Measurements from ENCODE around the gene PHLPP1. TPM values are rescaled to one million over a fixed set of nuclear protein-coding genes. Genes with fewer than 3 reads are reported as not detected.

Gene PHLPP1
- total and polyA plus RNA-seq, 2 donors = 3.2 to 4.5 TPM

DNA sequence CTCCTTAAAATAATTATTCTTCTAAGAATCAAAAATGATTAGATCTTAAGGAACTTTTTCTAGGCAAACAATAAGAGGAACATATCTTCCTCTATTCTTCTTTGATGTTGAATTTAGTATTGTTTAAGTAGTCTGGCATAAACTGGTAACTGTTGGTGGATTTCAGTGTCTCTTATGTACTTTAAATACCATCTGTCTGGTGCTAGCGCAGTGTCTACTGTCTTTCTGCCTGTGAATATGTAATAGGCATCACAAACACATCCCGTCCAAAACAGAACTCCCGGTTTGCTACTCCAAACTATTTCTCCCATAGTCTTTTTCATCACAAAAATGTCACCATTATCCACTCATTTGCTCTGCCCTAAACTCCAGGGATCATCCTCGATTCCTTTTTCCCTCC lies 281.7 kb downstream of the PHLPP1 start:
- Histone ChIP-seq H3K27me3 (ENCODE audit: control insufficient read depth in 2 of 2, insufficient read depth in 1 of 2, low read length in 1 of 2) (no peaks in the 10 kb centered on the region), H3K4me3 (ENCODE audit: low read length in 2 of 2) (no peak overlapping the region), H3K27ac (ENCODE audit: low read depth in 1 of 2, low read length in 1 of 2) (no peak overlapping the region), H3K4me1 (ENCODE audit: control insufficient read depth in 2 of 2, insufficient read depth in 2 of 2, low read length in 2 of 2) (no peaks in the 10 kb centered on the region), H3K36me3 (ENCODE audit: control insufficient read depth in 2 of 2, insufficient read depth in 2 of 2, low read length in 1 of 2) (no peaks in the 10 kb centered on the region), H3K9me3 (ENCODE audit: control insufficient read depth in 2 of 2, insufficient read depth in 1 of 2, low read length in 1 of 2) (peaks cover 0 to 2% of the 10 kb centered on the region in 2 donors)
- no peak for DNase-seq (ENCODE audit: low read depth in 6 of 9, low spot score in 9 of 9)
- WGBS = 96% methylated on average over 4 of the region's 4 CpGs

DNA sequence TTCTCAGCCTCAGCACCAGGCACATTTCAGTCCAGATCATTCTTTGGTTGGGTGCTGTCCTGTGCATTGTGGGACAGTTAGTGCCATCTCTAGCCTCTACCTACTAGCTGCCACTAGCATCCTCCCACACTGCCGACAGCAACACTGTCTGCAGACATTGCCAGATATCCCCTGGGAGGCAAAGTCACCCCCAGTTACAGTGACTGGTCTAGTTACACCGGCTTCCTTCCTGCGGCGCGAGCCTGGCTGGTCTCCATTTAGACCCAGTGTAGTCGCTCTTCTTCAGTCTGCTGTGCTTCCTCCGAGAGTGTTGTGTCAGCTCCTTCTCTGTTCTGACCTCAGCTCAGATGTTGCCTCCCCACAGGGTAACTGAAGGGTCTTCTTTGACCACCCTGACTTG lies 283.1 kb downstream of the PHLPP1 start:
- Histone ChIP-seq H3K36me3 (ENCODE audit: control insufficient read depth in 2 of 2, insufficient read depth in 2 of 2, low read length in 1 of 2) (no peaks in the 10 kb centered on the region), H3K27ac (ENCODE audit: low read depth in 1 of 2, low read length in 1 of 2) (no peak overlapping the region), H3K4me1 (ENCODE audit: control insufficient read depth in 2 of 2, insufficient read depth in 2 of 2, low read length in 2 of 2) (no peaks in the 10 kb centered on the region), H3K9me3 (ENCODE audit: control insufficient read depth in 2 of 2, insufficient read depth in 1 of 2, low read length in 1 of 2) (no peaks in the 10 kb centered on the region), H3K4me3 (ENCODE audit: low read length in 2 of 2) (no peak overlapping the region), H3K27me3 (ENCODE audit: control insufficient read depth in 2 of 2, insufficient read depth in 1 of 2, low read length in 1 of 2) (no peaks in the 10 kb centered on the region)
- 94% methylated on average over 7 of the region's 7 CpGs for WGBS
- DNase-seq (ENCODE audit: low read depth in 6 of 9, low spot score in 9 of 9) = no peak

DNA sequence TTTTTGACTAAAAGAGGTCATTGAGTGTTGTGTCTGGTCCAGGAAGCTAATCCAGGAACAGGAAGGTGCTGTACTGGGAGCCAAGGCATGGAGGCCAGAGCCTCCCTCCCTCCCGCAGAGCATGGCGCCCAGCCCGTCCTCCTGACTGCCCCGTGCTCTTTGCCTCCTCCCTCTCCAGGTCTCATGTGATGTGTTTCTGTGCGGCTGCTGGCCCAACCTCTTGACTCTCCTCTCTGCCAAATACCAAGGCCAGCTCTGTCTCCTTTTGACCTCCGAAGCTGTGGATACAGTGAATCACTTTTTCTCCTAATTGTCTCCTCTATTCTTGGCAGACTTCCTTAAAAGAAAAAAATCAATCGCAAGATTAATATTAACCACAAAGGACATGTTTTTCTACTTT lies 284.1 kb downstream of the PHLPP1 start:
- Histone ChIP-seq H3K27ac (ENCODE audit: low read depth in 1 of 2, low read length in 1 of 2) (no peak overlapping the region), H3K4me1 (ENCODE audit: control insufficient read depth in 2 of 2, insufficient read depth in 2 of 2, low read length in 2 of 2) (no peaks in the 10 kb centered on the region), H3K9me3 (ENCODE audit: control insufficient read depth in 2 of 2, insufficient read depth in 1 of 2, low read length in 1 of 2) (no peaks in the 10 kb centered on the region), H3K36me3 (ENCODE audit: control insufficient read depth in 2 of 2, insufficient read depth in 2 of 2, low read length in 1 of 2) (no peaks in the 10 kb centered on the region), H3K27me3 (ENCODE audit: control insufficient read depth in 2 of 2, insufficient read depth in 1 of 2, low read length in 1 of 2) (no peaks in the 10 kb centered on the region), H3K4me3 (ENCODE audit: low read length in 2 of 2) (no peak overlapping the region)
- WGBS = 96% methylated on average over 7 of the region's 7 CpGs
- DNase-seq (ENCODE audit: low read depth in 6 of 9, low spot score in 9 of 9) = no peak

DNA sequence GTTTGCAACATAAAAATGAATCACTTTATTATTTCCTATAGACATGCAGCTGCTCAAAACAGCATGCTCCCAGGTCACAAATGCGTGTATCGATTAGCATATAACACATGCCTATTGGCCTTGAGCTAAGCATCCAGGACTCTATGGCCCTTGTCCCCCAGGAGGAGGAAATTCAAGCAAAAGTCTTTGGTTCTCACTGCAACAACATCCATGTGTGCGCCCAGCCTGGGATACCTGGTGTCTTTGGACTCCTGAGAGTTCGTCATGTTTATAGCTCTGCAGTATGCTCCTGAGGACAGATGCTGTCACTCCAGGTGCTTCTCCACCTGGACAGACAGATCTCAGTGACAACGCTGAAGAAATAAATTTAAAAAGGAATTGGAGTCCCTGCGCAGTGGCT lies 284.6 kb downstream of the PHLPP1 start:
- Histone ChIP-seq H3K27ac (ENCODE audit: low read depth in 1 of 2, low read length in 1 of 2) (no peak overlapping the region), H3K36me3 (ENCODE audit: control insufficient read depth in 2 of 2, insufficient read depth in 2 of 2, low read length in 1 of 2) (no peaks in the 10 kb centered on the region), H3K4me1 (ENCODE audit: control insufficient read depth in 2 of 2, insufficient read depth in 2 of 2, low read length in 2 of 2) (no peaks in the 10 kb centered on the region), H3K9me3 (ENCODE audit: control insufficient read depth in 2 of 2, insufficient read depth in 1 of 2, low read length in 1 of 2) (no peaks in the 10 kb centered on the region), H3K4me3 (ENCODE audit: low read length in 2 of 2) (no peak overlapping the region), H3K27me3 (ENCODE audit: control insufficient read depth in 2 of 2, insufficient read depth in 1 of 2, low read length in 1 of 2) (no peaks in the 10 kb centered on the region)
- no peak for DNase-seq (ENCODE audit: low read depth in 6 of 9, low spot score in 9 of 9)
- 98% methylated on average over 6 of the region's 6 CpGs for WGBS

DNA sequence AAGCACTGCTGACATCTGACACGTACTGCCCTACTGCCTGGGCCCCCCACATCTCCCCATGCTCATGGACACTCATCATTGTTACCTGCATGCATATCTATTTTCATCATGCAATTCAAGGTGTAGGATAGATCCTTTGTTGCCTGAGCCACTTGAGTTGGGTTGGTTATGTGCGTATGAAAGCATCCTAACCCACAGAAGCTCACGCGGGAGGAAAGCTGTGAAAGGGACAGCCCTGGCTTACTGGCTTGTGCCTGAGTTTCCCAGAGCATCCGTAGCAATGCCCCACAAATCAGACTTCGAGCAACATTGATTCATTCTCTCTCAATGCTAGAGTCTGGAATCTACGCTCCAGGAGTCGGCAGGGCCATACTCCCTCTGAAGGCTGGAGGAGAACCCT lies 285.5 kb downstream of the PHLPP1 start:
- H3K4me3 ChIP-seq (ENCODE audit: low read length in 2 of 2) = no peak overlapping the region
- H3K4me1 ChIP-seq (ENCODE audit: control insufficient read depth in 2 of 2, insufficient read depth in 2 of 2, low read length in 2 of 2) = no peaks in the 10 kb centered on the region
- DNase-seq (ENCODE audit: low read depth in 6 of 9, low spot score in 9 of 9) = no peak
- 97% methylated on average over 8 of the region's 8 CpGs for WGBS
- no peaks in the 10 kb centered on the region for H3K9me3 ChIP-seq (ENCODE audit: control insufficient read depth in 2 of 2, insufficient read depth in 1 of 2, low read length in 1 of 2)
- no peaks in the 10 kb centered on the region for H3K27me3 ChIP-seq (ENCODE audit: control insufficient read depth in 2 of 2, insufficient read depth in 1 of 2, low read length in 1 of 2)
- no peaks in the 10 kb centered on the region for H3K36me3 ChIP-seq (ENCODE audit: control insufficient read depth in 2 of 2, insufficient read depth in 2 of 2, low read length in 1 of 2)
- H3K27ac ChIP-seq (ENCODE audit: low read depth in 1 of 2, low read length in 1 of 2) = no peak overlapping the region

DNA sequence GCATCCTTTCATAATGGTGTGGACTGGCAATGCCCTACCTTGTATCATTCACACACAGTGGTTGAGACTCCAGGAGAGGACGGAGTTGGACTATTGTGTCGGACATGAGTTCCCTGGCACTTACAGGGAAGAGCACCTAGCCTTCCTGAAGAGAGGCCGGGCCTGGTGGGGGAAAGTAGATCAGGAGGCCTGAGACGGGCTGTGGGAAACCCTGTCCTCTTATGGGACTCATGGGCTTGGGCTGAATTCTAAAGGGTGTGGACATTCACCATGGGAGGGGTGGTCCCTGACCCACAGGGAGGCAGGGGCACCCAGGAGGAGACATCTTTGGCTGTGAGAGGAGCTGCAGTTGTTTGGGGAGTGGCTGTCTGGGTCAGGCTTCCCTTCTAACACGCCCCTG lies 286.5 kb downstream of the PHLPP1 start:
- no peaks in the 10 kb centered on the region for H3K36me3 ChIP-seq (ENCODE audit: control insufficient read depth in 2 of 2, insufficient read depth in 2 of 2, low read length in 1 of 2)
- no peak overlapping the region for H3K27ac ChIP-seq (ENCODE audit: low read depth in 1 of 2, low read length in 1 of 2)
- no peak overlapping the region for H3K4me3 ChIP-seq (ENCODE audit: low read length in 2 of 2)
- no peaks in the 10 kb centered on the region for H3K9me3 ChIP-seq (ENCODE audit: control insufficient read depth in 2 of 2, insufficient read depth in 1 of 2, low read length in 1 of 2)
- DNase-seq (ENCODE audit: low read depth in 6 of 9, low spot score in 9 of 9) = no peak
- no peaks in the 10 kb centered on the region for H3K27me3 ChIP-seq (ENCODE audit: control insufficient read depth in 2 of 2, insufficient read depth in 1 of 2, low read length in 1 of 2)
- no peaks in the 10 kb centered on the region for H3K4me1 ChIP-seq (ENCODE audit: control insufficient read depth in 2 of 2, insufficient read depth in 2 of 2, low read length in 2 of 2)
- 98% methylated on average over 5 of the region's 5 CpGs for WGBS

DNA sequence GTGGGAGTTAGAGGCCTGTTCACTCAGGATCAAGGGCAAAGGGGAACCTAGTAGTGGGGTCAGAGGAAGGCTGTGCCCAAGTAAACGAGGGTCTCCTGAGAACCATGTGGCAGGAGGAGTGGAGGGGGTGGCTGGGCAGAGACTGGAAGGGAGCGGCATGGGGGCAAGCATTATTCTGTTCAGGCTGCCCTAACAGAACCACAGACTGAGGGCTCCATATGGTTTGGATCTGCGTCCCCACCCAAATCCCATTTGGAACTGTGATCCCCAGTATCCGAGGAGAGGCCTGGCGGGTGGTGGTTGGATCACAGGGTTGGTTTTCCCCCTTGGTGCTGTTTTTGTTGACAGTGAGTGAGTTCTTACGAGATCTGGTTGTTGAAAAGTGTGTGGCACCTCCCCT lies 287.0 kb downstream of the PHLPP1 start:
- no peaks in the 10 kb centered on the region for H3K27me3 ChIP-seq (ENCODE audit: control insufficient read depth in 2 of 2, insufficient read depth in 1 of 2, low read length in 1 of 2)
- H3K27ac ChIP-seq (ENCODE audit: low read depth in 1 of 2, low read length in 1 of 2) = no peak overlapping the region
- H3K4me1 ChIP-seq (ENCODE audit: control insufficient read depth in 2 of 2, insufficient read depth in 2 of 2, low read length in 2 of 2) = no peaks in the 10 kb centered on the region
- H3K36me3 ChIP-seq (ENCODE audit: control insufficient read depth in 2 of 2, insufficient read depth in 2 of 2, low read length in 1 of 2) = no peaks in the 10 kb centered on the region
- no peak for DNase-seq (ENCODE audit: low read depth in 6 of 9, low spot score in 9 of 9)
- H3K4me3 ChIP-seq (ENCODE audit: low read length in 2 of 2) = no peak overlapping the region
- no peaks in the 10 kb centered on the region for H3K9me3 ChIP-seq (ENCODE audit: control insufficient read depth in 2 of 2, insufficient read depth in 1 of 2, low read length in 1 of 2)
- 99% methylated on average over 6 of the region's 6 CpGs for WGBS

DNA sequence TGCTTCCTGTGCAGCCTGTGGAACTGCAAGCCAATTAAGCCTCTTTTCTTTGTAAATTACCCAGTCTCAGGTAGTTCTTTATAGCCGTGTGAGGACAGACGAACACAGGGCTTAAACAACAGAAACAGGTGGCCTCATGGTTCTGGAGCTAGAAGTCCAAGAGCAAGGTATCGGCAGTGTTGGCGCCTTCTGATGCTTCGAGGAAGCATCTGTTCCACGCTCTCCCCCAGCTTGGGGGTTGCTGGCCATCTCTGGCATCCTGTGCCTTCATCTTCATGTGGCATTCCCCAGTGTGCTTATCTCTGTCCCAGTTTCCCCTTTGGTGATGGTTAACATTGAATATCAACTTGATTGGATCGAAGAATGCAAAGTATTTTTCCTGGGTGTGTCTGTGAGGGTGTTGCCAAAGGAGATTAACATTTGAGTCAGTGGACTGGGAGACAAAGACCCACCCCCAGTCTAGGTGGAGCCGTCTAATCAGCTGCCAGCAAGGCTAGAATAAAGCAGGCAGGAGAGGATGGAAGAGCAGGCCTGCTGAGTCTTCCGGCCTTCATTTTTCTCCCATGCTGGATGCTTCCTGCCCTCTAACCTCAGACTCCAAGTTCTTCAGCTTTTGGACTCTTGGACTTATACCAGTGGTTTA lies 287.6 kb downstream of the PHLPP1 start:
- no peak for DNase-seq (ENCODE audit: low read depth in 6 of 9, low spot score in 9 of 9)
- Histone ChIP-seq H3K4me1 (ENCODE audit: control insufficient read depth in 2 of 2, insufficient read depth in 2 of 2, low read length in 2 of 2) (no peaks in the 10 kb centered on the region), H3K27me3 (ENCODE audit: control insufficient read depth in 2 of 2, insufficient read depth in 1 of 2, low read length in 1 of 2) (no peaks in the 10 kb centered on the region), H3K27ac (ENCODE audit: low read depth in 1 of 2, low read length in 1 of 2) (no peak overlapping the region), H3K9me3 (ENCODE audit: control insufficient read depth in 2 of 2, insufficient read depth in 1 of 2, low read length in 1 of 2) (no peaks in the 10 kb centered on the region), H3K4me3 (ENCODE audit: low read length in 2 of 2) (no peak overlapping the region), H3K36me3 (ENCODE audit: control insufficient read depth in 2 of 2, insufficient read depth in 2 of 2, low read length in 1 of 2) (no peaks in the 10 kb centered on the region)
- WGBS = 90% methylated on average over 9 of the region's 9 CpGs

DNA sequence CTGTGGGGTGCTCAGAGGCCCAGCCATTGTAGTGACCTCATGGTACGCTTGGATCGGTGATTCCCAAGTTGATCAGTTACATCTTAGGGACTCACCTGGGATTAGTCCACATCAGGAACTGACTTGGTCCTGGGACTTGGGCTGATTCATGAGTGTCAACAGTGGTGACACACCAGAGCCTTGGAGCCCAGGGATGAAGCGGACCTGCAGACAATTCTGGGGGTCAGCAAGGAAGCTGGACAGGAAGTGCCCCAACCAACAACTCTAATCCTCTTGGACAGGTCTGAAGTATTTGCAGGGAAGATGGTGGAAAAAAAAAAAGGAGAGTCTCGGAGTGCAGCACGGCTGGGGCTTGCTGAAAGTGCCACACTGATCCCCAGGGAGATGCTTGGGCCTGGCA lies 288.6 kb downstream of the PHLPP1 start:
- no peak overlapping the region for H3K4me3 ChIP-seq (ENCODE audit: low read length in 2 of 2)
- H3K36me3 ChIP-seq (ENCODE audit: control insufficient read depth in 2 of 2, insufficient read depth in 2 of 2, low read length in 1 of 2) = no peaks in the 10 kb centered on the region
- H3K9me3 ChIP-seq (ENCODE audit: control insufficient read depth in 2 of 2, insufficient read depth in 1 of 2, low read length in 1 of 2) = no peaks in the 10 kb centered on the region
- H3K27me3 ChIP-seq (ENCODE audit: control insufficient read depth in 2 of 2, insufficient read depth in 1 of 2, low read length in 1 of 2) = no peaks in the 10 kb centered on the region
- no peak for DNase-seq (ENCODE audit: low read depth in 6 of 9, low spot score in 9 of 9)
- WGBS = 98% methylated on average over 5 of the region's 5 CpGs
- no peak overlapping the region for H3K27ac ChIP-seq (ENCODE audit: low read depth in 1 of 2, low read length in 1 of 2)
- H3K4me1 ChIP-seq (ENCODE audit: control insufficient read depth in 2 of 2, insufficient read depth in 2 of 2, low read length in 2 of 2) = no peaks in the 10 kb centered on the region
